ENCODE data around the gene GNAS.

DNA sequence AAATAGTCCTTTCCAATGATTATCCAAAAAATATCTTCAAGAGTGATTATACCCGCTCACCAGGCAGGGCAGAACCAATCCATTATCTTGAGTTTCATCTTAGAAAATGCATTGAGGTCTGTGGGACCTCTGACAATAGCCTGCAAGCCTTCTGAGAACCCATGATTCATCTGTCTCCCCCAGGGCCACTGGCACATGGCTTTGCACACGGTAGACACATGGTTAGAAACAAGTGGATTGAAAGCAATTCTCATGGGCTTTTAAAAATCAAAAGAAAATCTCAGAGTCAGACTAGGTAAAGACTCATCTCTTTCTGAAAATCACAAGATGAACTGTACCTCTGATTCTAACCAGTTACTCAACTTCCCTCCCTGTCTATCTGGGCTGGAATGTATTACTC is 17.3 kb upstream of the GNAS start:
- TF ChIP-seq, protein P1, sequence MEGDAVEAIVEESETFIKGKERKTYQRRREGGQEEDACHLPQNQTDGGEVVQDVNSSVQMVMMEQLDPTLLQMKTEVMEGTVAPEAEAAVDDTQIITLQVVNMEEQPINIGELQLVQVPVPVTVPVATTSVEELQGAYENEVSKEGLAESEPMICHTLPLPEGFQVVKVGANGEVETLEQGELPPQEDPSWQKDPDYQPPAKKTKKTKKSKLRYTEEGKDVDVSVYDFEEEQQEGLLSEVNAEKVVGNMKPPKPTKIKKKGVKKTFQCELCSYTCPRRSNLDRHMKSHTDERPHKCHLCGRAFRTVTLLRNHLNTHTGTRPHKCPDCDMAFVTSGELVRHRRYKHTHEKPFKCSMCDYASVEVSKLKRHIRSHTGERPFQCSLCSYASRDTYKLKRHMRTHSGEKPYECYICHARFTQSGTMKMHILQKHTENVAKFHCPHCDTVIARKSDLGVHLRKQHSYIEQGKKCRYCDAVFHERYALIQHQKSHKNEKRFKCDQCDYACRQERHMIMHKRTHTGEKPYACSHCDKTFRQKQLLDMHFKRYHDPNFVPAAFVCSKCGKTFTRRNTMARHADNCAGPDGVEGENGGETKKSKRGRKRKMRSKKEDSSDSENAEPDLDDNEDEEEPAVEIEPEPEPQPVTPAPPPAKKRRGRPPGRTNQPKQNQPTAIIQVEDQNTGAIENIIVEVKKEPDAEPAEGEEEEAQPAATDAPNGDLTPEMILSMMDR (IDR thresholded peaks at IDR 0.05), result no peak
- no peak for TF ChIP-seq POLR2A (IDR thresholded peaks at IDR 0.05)

All from thyroid gland (tissue), 4 donors.